GM18502 (cell line): ENCODE results near the gene MDN1.
A peak's percentile ranks its signal among the peaks of the same experiment; 100 is the strongest.
"Not testable (repeated sequence)": the region's sequence is repeated elsewhere in the genome, so short reads cannot be mapped to it uniquely, and the experiment has no call there.

ENCODE experiments used
- ATAC-seq: cut with Tn5 transposase; IDR thresholded peaks from one replicate; pipeline ENCODE4 v1.9.1; 2021; ENCODE audit warnings: mild to moderate bottlenecking; ENCODE audit not compliant: unreplicated experiment, poor library complexity

The MDN1 gene

DNA sequence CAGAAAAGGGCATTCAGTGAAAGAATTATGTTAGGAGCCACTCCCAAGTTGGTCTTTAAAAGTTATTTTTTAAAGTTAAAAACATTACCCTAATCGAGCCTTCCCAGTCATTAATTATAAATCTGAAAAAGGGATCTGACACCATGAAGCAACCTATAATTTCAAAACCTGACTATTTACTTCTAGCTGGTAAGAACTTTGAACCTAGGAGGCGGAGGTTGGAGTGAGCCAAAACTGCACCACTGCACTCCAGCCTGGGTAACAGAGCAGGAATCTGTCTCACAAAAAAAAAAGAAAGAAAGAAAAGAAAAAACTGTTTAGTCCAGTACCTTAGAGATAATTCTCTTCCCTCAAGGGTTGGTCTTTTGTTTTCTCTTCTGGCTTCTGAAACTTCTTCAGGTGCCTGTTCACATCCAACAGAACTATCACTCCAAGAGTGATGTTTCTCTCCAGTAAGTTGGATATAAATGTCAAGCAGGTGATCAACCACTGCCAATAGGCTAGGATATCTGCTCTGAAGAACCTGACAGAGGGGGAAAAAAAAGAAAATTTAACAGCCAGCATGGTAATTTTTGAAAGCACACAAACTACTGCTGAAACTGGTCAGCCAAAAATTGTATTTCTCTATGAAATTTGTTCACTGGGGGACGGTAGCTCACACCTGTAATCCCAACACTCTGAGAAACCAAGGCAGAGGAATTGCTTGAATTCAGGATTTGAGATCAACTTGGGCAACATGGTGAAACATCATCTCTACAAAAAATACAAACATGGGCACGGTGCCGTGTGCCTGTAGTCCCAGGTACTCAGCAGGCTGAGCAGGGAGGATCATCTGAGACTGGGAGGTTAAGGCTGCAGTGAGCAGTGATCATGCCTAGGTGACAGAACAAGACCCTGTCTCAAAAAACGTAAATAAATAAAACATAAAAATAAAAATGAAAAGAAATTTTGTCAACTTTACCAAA is 38.2 kb downstream of the MDN1 start:
- no peak for ATAC-seq

DNA sequence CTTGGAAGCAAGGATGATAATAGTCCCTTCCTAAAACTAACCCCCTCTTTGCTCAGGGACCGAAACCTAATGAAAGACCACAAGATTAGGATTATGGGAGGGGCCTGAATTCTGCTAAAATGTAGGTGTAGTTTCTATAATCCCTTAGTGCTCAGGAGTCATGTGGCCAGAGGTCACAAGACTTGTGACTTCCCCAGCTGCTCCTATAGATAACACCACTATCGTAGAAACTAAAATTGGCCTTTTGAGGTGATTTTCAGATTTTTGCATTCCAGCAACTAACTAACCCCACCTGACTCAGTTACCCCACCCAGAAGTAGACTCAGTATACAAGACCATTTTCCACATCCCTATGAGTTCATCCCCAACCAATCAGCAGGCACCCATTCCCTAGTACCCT is 42.1 kb downstream of the MDN1 start:
- no peak for ATAC-seq

DNA sequence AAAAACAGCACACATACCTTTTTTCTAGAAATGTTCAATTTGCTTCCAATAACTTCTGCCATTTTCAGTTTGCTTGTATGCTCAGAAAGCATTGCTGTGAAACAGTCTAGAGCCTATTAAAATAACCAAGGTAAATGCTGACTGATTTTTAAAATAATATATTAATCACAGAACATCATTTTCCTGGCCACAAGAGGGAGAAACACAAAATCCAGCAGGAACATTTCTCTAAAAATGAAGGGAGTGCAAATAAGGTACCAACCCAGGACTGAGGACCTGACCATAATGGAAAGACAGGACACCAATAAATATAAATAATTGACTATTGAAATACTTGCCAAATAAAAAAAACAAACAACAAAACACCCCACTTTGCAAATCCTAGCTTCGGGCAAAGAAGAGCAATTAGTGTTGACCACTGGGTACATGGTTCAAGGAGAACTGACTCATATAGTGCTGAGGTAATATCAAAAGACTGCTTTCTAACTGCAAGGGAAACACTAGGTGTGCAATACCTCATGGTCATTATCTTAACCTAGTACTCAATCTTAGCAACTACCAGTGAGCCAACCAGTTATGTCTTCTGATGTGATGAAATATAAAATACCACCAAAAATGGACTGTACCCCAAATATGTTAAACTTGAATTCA is 42.9 kb downstream of the MDN1 start:
- ATAC-seq = no peak

DNA sequence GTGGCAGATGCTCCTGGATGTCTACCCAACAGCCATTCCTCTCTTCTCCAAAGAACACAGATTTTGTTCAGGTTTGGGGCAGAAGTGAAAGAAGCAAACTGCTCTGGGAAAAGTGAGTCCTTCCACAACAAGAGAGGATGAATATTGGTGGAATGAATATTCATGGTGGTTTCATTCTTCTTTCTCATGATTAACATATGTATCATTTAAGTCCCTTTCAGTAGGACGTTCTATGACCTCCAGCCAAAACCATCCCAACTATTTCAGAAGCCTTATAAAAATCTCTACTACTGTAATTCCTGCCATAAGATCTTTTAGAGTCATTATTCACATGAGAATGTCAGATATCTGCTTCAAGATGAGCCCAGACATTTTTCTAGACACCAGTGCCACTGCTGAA is 44.4 kb downstream of the MDN1 start:
- ATAC-seq = no peak

DNA sequence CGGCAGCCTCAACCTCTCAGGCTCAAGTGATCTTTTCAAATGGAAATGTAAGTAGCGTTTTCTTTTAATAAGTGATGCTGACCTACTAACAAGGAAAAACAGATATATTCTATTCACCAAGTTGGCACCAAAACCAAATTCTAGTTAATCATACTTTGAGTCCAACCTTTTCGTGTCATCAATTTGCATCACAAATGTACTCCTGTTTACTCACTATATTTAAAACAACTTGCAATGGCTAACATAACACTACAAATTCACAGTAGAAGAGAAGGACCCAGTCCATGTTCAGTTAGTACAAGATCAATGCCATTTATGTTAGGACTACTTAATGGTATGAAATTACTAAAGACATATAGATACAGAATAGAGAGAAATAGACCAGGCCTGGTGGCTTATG is 50.0 kb downstream of the MDN1 start:
- ATAC-seq = no peak

DNA sequence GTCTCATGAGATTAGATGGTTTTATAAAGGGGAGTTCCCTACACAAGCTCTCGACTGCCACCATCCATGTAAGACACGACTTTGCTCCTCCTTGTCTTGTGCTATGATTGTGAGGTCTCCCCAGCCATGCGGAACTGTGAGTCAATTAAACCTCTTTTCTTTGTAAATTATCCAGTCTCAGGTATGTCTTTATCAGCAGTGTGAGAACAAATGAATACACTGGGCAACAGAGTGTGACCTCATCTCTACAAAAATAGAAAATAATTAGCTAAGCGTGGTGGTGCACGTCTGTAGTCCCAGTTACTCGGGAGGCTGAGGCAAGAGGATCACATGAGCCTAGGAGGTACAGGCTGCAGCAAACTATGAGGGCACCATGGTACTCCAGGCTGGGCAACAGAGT is 51.3 kb downstream of the MDN1 start:
- ATAC-seq = no peak

DNA sequence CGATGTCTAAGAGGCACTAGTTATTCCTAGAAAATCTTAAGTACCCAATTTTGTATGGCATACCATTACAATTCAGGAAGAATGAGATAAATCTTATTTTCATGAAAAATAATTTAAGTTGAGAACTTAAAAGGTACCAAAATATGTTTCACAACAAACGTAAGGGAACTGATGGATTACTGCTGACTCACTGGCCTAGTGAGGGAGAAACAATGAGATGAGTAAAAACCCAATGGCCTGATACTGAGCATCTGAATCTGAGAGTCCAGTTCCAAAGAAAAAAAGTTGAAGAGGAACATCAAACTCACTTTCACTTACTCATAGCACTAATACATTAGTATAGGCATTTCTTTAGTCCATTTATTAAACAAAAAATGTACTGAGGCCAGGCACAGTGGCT is 56.0 kb downstream of the MDN1 start:
- no peak for ATAC-seq

DNA sequence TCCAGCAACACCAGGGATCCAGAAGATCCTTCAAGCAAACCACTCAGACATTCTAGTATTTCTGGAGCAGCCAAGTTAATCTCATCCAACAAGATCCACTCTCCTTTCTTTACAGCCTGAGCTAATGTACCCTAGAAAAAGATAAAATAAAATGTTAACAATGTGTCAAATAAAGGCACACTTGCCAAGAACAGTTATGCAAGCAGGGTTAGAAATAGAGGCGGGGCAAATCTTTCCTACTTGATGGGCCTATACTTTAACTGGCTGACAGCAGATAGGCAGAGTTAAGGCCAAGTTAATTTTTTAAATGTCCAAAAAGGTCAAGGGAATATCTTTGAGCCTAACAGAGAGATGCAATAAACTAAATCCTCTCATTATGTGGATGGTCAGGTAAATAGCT is 60.8 kb downstream of the MDN1 start:
- no peak for ATAC-seq

DNA sequence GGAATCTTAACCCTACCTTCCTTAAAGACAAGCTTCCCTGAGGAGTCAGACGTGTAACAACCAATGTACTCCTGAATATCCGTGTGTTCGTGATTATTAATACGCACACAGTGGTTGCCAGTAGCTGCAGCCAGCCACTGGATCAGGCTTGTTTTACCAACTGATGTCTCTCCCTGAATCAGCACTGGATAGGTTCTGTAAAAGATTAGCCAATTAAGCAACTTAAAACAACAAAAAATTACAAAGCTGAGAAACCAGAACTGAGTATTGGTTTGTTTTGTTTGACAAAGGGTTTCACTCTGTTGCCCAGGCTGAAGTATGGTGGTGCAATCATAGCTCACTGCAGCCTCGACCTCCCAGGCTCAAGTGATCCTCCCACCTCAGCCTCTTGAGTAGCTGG is 69.3 kb downstream of the MDN1 start:
- ATAC-seq = no peak

DNA sequence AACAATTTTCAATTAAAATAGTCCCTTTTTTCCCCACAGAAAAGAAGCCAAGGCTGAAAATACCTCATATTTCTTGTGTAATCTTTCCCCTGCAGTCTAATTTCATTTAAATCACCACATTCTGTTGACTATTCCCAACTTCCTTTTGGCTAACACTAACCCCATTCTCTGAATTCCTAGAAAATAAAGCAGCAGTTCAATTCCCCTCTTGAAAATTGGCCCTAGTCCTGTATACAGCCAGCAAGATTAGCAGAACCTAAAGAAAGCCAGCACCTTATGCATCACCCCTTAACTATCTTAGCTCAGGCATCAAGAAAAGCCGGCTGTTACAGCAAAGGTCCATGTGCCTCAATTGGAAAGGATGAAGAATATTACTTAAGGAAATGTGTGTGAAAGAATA is 69.7 kb downstream of the MDN1 start:
- ATAC-seq = no peak

DNA sequence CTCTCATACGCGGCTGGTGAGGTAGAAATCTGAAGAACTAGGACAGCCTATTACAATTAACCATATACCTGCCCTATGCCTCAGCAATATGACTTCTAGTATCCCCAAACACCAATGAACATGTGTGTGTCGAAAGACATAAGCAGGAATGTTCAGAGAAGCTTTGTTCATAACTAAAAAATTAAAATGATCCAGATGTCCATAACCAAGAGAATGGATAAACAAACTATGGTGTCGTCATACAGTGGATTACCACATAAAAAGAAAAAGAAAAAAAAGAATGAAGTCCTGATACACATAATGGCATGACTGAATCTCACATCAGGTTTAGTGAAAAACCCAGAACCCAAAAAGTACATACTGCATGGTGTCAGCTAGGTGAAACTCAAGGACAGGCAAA is 73.9 kb downstream of the MDN1 start:
- no peak for ATAC-seq

DNA sequence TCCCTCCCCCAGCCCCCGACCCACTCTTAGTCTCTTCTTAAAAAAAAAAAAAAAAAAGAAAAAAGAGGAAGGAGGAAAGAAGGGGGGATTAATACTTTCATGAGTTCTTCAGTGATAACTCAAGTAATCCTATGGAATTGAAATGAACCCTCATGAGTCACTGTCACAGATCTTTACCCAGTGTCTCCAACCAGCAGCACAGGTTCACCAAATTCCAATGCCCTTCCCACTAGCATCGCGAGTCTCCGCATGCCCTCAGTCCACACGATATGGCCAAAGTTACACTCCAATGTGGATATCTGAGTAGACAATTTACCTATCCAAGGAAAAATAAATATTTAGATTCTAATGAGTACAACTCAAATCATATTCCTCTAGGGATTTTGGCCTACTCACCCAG is 74.5 kb downstream of the MDN1 start:
- no peak for ATAC-seq

DNA sequence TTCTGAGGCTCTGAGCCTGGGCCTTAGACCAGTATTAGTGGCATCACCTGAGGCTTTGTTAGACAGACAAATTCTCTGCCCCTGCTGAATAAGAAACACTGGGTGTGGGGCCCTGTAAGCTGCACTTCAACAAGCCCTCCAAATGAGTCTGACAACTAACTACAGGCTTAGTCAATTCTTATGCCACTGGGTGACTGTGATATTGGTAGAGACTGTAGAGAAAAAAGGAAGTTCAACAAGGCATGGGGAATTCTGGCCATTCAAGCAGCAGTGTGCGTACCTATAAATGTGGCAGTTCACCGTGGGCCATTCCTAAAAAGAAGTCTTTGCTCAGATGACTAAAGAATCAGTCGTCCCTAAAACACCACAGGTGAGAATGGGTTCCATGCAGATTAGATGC is 82.7 kb downstream of the MDN1 start:
- ATAC-seq = no peak

DNA sequence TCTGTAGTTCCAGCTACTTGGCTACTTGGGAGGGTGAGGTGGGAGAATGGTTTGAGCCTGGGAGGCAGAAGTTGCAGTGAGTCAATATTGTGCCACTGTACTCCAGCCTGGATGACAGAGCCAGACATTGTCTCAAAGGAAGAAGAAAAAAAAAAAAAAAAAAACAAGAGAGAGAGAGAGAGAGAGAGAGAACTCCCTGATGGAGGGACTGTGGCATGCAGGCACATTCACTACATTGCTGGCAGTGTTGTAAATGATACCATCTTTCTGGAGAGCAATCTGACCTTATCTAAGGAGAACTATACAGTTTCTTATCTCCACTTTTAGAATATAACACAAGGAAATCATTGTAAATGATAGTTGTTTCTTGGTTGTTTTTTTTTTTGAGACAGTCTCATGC is 85.1 kb downstream of the MDN1 start:
- no peak for ATAC-seq

DNA sequence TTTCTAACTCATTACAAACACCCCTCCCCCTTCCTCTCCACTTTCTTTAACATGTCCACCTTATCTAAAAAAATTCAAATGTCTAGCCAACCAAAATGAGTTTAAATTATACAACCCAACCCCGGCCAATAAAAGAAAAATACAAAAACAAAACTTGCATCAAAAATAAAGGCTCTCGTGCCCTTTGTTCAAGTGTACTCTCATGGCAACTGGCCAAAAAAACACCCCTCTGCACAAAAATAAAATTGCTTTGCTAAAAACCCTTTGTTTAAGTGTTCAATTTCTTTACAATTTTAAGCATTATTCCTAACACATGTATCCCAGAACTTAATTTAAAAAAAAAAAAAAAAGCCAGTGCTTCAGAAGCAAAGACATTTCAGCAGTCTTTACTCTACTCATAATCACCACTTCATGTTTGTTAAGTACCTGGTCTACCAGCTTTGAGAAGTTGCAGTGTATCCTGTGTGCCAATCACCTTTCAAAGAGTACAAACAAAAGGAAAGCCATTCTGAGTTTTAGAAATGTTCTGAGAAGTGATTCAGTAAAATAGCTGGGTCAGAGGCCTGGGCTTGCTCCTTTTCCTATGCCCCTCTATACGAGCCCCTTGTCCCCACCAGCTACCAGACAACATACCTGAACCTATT is 87.5 kb downstream of the MDN1 start:
- ATAC-seq = no peak

DNA sequence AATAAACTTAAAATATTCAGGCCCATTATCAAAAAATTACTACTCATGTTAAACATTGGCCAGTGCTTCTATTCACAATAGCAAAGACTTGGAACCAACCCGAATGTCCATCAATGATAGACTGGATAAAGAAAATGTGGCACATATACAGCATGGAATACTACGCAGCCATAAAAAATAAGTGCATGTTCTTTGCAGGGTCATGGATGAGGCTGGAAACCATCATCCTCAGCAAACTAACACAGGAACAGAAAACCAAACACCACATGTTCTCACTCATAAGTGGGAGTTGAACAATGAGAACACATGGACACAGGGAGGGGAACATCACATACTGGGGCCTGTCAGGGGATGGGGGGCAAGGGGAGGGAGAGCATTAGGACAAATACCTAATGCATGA is 88.3 kb downstream of the MDN1 start:
- ATAC-seq = not testable (repeated sequence)

DNA sequence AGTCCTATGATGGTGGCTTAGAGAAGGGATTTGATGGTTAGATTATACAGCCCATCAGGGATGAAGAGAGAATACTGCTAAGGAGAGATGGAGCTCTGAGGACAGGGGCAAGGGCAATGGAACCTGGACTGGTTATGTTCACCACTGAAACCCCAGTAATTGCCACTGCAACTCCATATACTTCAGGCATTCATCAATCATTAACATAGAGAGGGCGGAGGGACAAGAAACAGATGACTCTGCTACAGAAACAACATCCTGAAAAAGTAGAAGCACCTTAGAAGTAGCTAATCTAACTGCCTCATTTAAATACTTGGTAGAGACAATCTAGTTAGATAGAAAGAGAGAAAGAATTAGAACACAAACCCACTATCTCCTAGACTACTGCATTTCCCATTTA is 89.8 kb downstream of the MDN1 start:
- peak; percentile 48 for ATAC-seq

DNA sequence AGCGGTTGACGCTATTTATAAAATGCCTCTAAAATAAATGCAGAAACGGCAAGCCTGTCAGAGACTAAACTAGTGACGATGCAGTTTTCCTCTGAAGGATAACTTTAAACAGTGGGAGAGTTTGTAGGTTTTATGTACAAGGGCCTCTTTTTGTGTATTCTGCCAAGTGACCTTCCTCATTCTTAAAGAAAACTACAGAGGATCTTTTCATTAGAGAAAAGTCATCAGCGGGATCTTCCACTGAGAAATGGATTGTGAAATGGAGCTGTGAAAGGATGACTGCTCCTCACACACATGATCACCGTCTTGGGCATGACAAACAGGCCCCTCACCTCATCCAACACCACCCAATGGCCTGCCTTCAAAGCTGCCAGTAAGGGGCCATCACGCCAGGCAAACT is 92.1 kb downstream of the MDN1 start:
- no peak for ATAC-seq

DNA sequence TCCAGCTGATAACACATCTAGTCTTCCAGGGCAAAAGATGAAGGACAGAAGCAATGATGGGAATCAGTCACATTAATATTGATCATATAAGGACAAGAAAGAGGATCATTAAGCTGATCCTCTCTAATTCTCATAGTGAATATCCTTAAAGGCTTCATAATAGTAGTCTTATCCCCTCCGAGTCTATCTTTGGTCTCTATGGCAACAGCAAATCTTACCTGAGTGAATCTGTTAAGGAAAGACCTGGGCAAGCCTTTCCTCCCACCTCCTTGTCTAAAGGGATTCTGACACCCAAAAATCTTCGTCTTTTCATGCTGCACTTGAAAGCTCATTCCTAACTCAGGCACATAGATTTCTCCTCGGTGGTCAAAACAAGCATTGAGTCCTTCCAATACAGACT is 94.6 kb downstream of the MDN1 start:
- ATAC-seq = no peak

DNA sequence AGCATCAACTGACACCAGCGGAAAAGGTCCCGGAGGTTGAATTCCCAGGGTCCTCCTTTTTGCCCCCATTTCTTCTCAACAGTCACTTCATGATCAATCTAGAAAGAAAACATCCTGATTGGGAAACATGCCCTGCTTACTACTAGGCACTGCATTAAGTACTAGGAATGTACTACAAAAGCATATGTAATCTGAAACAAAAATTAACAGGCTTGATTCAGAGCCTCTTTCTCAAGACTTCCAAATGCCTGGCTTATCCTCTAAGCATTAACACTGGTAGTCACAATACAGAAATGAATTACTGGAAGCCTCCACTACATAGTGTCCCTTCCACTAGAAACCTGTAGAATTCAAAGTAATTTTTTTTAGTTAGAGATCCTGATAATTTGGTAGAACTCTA is 96.5 kb downstream of the MDN1 start:
- ATAC-seq = no peak

DNA sequence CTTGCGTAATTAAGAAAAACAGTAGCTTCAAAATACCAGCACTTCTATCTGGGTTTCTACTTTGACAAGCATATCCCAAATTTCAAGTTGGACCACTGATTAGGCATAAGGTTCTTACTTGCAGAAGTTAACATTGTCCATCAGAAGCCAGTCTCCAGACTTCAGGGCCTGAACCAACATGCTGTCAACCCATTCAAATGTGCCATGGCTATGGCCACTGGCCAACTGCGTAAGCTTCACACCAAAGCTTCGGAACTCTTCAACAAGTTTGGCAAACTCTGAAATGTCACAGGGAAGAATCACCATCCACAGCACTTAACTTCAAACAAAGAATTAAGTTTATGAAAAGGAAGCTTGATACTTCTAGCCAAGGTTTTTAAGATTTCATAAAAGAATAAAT is 103.1 kb downstream of the MDN1 start:
- no peak for ATAC-seq
